Ecto neural progenitor cell (in vitro differentiated cells): ENCODE data around the gene ENO2.

Source experiments
- DNase-seq: peaks from one replicate; pipeline ENCODE4 v3.0.0-alpha.2; 2018; ENCODE audit warnings: low spot score

Gene ENO2

GRCh38 chr12:6932766-6933165 lies 18.4 kb downstream of the ENO2 start:
- no peak for DNase-seq

DNA sequence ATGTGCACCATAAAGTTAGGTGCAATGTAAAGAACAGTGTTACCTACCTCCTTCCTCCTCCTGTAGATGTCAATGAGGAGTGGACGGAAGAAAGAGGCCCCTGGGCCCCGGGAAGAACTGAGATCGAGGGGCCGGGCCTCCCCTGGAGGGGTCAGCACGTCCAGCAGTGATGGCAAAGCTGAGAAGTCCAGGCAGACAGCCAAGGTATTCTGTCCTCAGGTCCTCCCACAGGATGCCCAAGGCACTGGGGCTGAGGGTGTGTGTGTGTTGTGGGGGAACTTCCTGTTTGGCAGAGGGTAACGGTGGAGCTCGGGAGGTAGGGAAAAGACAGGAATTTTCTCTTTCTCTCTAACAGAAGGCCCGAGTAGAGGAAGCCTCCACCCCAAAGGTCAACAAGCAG lies 19.7 kb downstream of the ENO2 start:
- DNase-seq: no peak

DNA sequence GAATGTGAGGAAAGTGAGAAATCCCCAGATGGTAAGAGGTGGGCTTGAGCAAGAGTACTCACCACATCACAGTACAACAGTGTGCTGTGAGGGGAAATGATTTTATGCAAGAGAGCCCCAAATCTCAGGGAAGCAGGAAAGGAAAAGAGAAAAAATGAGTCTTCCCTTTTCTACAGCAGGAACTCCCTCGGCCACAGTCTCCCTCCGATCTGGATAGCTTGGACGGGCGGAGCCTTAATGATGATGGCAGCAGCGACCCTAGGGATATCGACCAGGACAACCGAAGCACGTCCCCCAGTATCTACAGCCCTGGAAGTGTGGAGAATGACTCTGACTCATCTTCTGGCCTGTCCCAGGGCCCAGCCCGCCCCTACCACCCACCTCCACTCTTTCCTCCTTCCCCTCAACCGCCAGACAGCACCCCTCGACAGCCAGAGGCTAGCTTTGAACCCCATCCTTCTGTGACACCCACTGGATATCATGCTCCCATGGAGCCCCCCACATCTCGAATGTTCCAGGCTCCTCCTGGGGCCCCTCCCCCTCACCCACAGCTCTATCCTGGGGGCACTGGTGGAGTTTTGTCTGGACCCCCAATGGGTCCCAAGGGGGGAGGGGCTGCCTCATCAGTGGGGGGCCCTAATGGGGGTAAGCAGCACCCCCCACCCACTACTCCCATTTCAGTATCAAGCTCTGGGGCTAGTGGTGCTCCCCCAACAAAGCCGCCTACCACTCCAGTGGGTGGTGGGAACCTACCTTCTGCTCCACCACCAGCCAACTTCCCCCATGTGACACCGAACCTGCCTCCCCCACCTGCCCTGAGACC lies 21.2 kb downstream of the ENO2 start:
- DNase-seq: no peak

DNA sequence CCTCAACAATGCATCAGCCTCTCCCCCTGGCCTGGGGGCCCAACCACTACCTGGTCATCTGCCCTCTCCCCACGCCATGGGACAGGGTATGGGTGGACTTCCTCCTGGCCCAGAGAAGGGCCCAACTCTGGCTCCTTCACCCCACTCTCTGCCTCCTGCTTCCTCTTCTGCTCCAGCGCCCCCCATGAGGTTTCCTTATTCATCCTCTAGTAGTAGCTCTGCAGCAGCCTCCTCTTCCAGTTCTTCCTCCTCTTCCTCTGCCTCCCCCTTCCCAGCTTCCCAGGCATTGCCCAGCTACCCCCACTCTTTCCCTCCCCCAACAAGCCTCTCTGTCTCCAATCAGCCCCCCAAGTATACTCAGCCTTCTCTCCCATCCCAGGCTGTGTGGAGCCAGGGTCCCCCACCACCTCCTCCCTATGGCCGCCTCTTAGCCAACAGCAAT lies 21.8 kb downstream of the ENO2 start:
- DNase-seq: no peak

DNA sequence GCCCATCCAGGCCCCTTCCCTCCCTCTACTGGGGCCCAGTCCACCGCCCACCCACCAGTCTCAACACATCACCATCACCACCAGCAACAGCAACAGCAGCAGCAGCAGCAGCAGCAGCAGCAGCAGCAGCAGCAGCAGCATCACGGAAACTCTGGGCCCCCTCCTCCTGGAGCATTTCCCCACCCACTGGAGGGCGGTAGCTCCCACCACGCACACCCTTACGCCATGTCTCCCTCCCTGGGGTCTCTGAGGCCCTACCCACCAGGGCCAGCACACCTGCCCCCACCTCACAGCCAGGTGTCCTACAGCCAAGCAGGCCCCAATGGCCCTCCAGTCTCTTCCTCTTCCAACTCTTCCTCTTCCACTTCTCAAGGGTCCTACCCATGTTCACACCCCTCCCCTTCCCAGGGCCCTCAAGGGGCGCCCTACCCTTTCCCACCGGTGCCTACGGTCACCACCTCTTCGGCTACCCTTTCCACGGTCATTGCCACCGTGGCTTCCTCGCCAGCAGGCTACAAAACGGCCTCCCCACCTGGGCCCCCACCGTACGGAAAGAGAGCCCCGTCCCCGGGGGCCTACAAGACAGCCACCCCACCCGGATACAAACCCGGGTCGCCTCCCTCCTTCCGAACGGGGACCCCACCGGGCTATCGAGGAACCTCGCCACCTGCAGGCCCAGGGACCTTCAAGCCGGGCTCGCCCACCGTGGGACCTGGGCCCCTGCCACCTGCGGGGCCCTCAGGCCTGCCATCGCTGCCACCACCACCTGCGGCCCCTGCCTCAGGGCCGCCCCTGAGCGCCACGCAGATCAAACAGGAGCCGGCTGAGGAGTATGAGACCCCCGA lies 22.5 kb downstream of the ENO2 start:
- peak; percentile 59 for DNase-seq

- DNase-seq: peak; percentile 98
Observed at GRCh38 chr12:6937481-6938352, 23.3 kb downstream of the ENO2 start.

DNA sequence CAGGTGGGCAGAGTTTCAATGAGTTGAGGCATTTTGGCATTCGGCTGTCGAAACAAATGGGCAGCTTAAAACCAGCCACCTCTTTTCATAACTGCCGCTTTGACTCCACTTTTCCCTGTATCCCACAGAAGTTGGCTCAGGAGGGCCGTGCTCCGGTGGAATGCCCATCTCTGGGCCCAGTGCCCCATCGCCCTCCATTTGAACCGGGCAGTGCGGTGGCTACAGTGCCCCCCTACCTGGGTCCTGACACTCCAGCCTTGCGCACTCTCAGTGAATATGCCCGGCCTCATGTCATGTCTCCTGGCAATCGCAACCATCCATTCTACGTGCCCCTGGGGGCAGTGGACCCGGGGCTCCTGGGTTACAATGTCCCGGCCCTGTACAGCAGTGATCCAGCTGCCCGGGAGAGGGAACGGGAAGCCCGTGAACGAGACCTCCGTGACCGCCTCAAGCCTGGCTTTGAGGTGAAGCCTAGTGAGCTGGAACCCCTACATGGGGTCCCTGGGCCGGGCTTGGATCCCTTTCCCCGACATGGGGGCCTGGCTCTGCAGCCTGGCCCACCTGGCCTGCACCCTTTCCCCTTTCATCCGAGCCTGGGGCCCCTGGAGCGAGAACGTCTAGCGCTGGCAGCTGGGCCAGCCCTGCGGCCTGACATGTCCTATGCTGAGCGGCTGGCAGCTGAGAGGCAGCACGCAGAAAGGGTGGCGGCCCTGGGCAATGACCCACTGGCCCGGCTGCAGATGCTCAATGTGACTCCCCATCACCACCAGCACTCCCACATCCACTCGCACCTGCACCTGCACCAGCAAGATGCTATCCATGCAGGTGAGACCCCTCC lies 24.2 kb downstream of the ENO2 start:
- DNase-seq: no peak

- no peak for DNase-seq
Observed at GRCh38 chr12:6939191-6939540, 24.8 kb downstream of the ENO2 start.

GRCh38 chr12:6941267-6941666 lies 26.9 kb downstream of the ENO2 start:
- no peak for DNase-seq

DNA sequence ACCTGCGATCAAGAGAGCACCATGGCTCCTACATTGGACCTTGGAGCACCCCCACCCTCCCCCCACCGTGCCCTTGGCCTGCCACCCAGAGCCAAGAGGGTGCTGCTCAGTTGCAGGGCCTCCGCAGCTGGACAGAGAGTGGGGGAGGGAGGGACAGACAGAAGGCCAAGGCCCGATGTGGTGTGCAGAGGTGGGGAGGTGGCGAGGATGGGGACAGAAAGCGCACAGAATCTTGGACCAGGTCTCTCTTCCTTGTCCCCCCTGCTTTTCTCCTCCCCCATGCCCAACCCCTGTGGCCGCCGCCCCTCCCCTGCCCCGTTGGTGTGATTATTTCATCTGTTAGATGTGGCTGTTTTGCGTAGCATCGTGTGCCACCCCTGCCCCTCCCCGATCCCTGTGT lies 27.4 kb downstream of the ENO2 start:
- no peak for DNase-seq

DNA sequence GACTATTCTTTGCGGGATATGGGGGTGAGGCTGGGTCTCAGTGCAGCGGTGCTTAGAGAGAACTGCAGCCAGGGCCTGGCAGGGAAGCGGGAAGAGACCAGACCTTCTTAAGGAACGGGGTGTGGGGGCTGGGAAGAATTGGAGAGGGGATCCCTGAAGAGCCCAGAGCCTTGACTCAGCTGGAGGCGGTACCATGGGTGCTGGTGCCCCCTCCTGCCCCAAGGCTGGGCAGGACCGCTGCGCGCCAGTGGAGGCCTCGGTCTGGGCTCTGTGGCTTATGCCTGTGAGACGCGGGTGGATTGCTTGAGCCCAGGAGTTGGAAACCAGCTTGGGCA lies 27.9 kb downstream of the ENO2 start:
- DNase-seq: no peak

DNA sequence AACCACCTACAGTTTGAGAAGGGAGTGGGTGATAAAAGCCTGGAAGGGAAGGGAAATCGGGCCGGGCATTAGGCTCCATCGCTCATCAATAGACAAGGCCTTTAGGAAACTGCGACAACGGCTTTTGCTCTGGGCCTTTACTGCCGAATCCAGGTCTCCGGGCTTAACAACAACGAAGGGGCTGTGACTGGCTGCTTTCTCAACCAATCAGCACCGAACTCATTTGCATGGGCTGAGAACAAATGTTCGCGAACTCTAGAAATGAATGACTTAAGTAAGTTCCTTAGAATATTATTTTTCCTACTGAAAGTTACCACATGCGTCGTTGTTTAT lies 29.0 kb downstream of the ENO2 start:
- DNase-seq: peak; percentile 91

DNA sequence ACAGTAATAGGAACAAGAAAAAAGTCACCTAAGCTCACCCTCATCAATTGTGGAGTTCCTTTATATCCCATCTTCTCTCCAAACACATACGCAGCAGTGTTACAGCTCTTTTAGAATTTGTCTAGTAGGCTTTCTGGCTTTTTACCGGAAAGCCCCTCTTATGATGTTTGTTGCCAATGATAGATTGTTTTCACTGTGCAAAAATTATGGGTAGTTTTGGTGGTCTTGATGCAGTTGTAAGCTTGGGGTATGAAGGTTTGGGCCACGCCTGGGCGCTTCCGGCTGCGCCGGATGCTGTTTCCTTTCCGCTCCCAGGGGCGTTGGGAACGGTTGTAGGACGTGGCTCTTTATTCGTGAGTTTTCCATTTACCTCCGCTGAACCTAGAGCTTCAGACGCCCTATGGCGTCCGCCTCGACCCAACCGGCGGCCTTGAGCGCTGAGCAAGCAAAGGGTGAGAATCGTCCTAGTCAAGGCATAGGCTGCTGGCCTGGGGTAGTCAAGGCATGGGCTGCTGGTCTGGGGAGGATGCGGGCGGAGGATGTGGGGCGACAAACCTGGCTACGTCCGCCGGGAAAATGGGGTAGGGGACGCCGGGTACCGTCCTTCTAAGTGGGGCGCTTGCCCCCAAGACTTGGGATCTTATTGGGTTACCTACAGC lies 29.5 kb downstream of the ENO2 start, which contains the start of the genes C12orf57 and RNU7-1:
C12orf57 (plus strand) TSS at position 301 of the 659 bp plus-strand sequence; CDS start at position 401, 100 bp downstream.
RNU7-1 (plus strand) TSS at position 95 of the 659 bp plus-strand sequence.
- peak; percentile 93 for DNase-seq

DNA sequence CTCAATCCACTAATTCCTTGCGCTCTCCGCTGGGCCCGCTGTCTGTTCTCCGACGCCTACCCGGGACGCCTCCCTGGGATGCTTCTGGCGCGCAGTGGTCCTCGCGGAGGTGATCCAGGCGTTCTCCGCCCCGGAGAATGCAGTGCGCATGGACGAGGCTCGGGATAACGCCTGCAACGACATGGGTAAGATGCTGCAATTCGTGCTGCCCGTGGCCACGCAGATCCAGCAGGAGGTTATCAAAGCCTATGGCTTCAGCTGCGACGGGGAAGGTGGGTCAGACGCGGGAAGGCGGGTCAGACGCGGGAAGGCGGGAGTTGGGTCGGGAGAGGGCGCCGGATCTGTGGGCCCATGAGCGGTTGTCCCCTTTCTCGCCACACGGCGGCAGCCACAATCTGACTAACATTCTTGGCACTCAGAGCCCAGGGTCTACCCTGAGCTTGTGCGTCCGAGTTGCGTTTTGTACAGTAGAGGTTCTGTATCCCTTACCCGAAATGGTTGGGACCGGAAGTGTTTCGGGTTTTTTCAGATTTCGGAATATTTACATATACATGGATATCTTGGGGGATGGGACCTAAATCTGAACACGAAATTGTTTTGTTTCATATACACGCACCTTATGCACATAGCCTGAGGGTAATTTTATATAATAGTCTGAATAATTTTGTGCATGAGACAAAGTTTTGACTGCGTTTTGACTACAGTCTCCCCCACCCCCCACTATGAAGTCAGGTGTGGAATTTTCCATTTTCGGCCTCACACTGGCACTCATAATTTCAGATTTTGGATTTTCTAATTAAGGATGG lies 30.2 kb downstream of the ENO2 start:
- peak; percentile 96 for DNase-seq

- no peak for DNase-seq
Observed at GRCh38 chr12:6945613-6946012, 31.2 kb downstream of the ENO2 start.

DNA sequence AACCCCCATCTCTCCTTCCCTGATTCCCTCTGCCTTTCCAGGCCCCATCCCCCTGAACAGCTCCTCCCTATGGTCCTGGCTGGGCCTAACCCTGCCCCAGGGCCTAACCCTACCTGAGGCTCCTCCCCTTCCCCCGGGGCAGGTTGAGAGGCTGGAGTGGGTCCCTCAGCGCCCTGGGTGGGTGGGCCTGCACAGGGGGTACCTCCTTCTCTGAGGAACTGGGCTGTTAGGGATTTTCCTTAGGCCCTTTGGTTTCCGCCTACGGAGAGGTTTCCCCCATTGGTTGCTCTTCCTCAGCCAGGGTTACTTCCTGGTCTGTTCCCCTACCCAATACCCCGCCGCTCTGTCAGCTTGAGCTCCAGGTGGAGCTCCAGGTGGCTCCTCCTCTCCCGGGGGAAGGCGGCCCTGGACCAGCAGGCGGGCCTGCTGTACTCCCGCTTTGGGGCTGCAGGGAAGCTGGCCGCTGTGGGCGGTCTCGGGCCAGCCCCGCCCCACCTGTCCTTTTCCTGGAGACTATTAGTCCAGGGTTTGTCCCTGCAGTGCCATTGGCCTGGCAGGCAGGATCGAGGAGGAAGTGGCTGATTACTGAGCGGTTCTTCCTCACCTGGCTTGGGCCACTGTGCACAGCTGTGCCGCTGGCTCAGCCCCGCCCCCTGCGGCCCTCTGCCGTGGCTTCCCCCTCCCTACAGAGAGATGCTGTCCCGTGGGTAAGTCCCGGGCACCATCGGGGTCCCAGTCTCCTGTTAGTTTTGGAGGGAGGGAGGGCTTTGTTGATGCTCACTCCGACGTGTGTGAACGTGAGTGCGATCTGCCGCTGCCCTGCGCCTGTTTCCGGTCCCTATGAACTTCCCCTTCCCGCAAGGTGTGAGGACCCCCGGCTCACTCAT lies 31.9 kb downstream of the ENO2 start:
- peak; percentile 87 for DNase-seq

DNA sequence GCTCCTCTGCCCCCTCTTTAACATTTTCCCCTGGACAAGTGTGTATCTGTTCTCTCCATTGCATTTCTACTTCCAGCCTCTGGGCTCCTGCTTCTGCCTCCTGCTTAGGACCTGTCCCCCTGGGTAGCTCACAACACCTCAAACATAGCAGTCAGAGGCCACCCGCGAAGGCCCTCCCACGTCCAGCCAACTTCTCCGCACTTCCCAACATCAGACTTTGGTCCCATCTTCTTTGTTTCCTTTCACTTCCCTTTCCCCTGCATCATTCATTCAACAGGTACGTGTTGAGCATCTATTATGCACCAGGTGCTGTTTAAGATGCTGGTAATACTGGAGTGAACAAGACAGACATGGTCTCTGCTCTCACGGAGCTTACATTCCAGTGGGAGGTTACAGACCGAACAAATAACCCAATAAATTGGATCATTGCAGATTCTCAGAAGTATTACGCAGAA lies 32.6 kb downstream of the ENO2 start:
- no peak for DNase-seq

- DNase-seq: no peak
Observed at GRCh38 chr12:6947615-6948014, 33.2 kb downstream of the ENO2 start.
